Thymus (tissue), 11 donors: ENCODE results near the gene PLXNA3. TPM values are rescaled to one million over a fixed set of nuclear protein-coding genes. Genes with fewer than 3 reads are reported as not detected.

Experiments
- DNase-seq, 9 donors: peaks; one replicate each; pipeline ENCODE4 v3.0.0-alpha.2; 2013; ENCODE audit warnings: low spot score in 9 of 9, low read depth in 6 of 9, missing footprints in 1 of 9
- H3K27ac ChIP-seq, 2 donors: one replicate each; pipeline ENCODE4 v1.5.1; 2013; ENCODE audit warnings: control low read depth in 1 of 2, low read depth in 1 of 2, low read length in 1 of 2, mild to moderate bottlenecking in 1 of 2, moderate library complexity in 1 of 2
- H3K27me3 ChIP-seq, 2 donors: one replicate each; pipeline ENCODE4 v1.5.1; 2013; ENCODE audit warnings: low read length in 1 of 2; ENCODE audit not compliant: control insufficient read depth in 2 of 2, insufficient read depth in 1 of 2
- H3K36me3 ChIP-seq, 2 donors: one replicate each; pipeline ENCODE4 v1.5.1; 2013; ENCODE audit warnings: low read length in 1 of 2, mild to moderate bottlenecking in 1 of 2, moderate library complexity in 1 of 2; ENCODE audit not compliant: control insufficient read depth in 2 of 2, insufficient read depth in 2 of 2
- H3K4me1 ChIP-seq, 2 donors: one replicate each; pipeline ENCODE4 v1.5.1; 2013; ENCODE audit warnings: low read length in 2 of 2; ENCODE audit not compliant: control insufficient read depth in 2 of 2, insufficient read depth in 2 of 2
- H3K4me3 ChIP-seq, 2 donors: one replicate each; pipeline ENCODE4 v1.5.1; 2013; ENCODE audit warnings: low read length in 2 of 2, control low read depth in 1 of 2, mild to moderate bottlenecking in 1 of 2
- H3K9me3 ChIP-seq, 2 donors: one replicate each; pipeline ENCODE4 v1.5.1; 2013; ENCODE audit warnings: low read length in 1 of 2, mild to moderate bottlenecking in 1 of 2; ENCODE audit not compliant: control insufficient read depth in 2 of 2, insufficient read depth in 1 of 2
- whole genome bisulfite sequencing: extraction: QIAGEN DNeasy Blood & Tissue Kit; methylation state at CpG from one replicate; pipeline ENCODE4 v1.1.7; 2013; 5-methylcytosine and 5-hydroxymethylcytosine counted together
- polyA plus RNA-seq: library from polyadenylated mRNA; stranded (reverse); fragments of 200-250 nt; gene quantifications from one replicate; pipeline ENCODE4 v1.2.3, GENCODE V29; 2013
- total RNA-seq: library from RNA; stranded (reverse); fragments of 120-200 nt; gene quantifications from one replicate; pipeline ENCODE4 v1.2.4, GENCODE V29; 2013
- donor health status: healthy.

The PLXNA3 gene
- total and polyA plus RNA-seq, 2 donors, result 2.2 to 14.3 TPM

DNA sequence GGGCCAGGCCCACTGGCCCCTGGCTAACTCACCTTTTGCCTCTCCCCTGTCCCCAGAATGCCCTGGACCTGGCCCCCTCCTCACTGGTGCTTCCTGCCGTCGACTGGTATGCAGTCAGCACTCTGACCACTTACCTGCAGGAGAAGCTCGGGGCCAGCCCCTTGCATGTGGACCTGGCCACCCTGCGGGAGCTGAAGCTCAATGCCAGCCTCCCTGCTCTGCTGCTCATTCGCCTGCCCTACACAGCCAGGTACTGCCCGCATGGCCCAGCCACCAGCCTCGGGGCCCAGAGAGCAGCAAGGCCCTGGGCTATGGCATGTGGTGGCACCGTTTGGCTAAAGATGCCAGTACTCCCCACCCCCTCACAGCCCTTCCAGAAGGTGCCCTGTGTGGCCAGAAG lies 25.9 kb upstream of the PLXNA3 start:
- no peak overlapping the region for H3K4me3 ChIP-seq
- no peak overlapping the region for H3K27ac ChIP-seq
- 96% methylated on average over 8 of the region's 8 CpGs for WGBS
- no peaks in the 10 kb centered on the region for H3K27me3 ChIP-seq
- DNase-seq, result no peak
- H3K9me3 ChIP-seq, result peaks cover 0 to 8% of the 10 kb centered on the region in 2 donors
- H3K4me1 ChIP-seq, result peaks cover 3 to 21% of the 10 kb centered on the region in 2 donors
- peaks cover 24 to 42% of the 10 kb centered on the region in 2 donors for H3K36me3 ChIP-seq

DNA sequence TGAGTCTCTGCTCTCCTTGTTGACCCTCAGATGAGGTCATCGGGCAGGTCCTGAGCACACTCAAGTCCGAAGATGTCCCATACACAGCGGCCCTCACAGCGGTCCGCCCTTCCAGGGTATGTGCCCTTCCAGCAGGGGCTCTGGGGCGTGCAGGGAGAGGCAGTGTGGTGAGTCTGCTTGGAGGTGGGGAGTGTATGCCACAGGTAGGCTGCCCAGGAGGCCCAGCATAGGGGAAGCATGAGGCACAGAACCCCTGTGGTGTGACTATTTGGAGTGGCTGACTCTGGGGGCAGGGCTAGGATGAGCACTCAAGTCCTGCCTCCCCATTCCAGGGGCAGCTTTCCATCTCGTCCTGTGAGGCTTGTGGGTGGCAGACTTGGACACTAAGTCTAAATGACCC lies 24.5 kb upstream of the PLXNA3 start:
- H3K36me3 ChIP-seq, result peaks cover 26 to 42% of the 10 kb centered on the region in 2 donors
- 98% methylated on average over 7 of the region's 7 CpGs for WGBS
- no peak overlapping the region for H3K27ac ChIP-seq
- no peak for DNase-seq
- no peaks in the 10 kb centered on the region for H3K27me3 ChIP-seq
- peaks cover under 1 to 25% of the 10 kb centered on the region in 2 donors for H3K4me1 ChIP-seq
- no peak overlapping the region for H3K4me3 ChIP-seq
- H3K9me3 ChIP-seq, result peaks cover 0 to 8% of the 10 kb centered on the region in 2 donors

- no peak overlapping the region for H3K27ac ChIP-seq
- peaks cover 33 to 42% of the 10 kb centered on the region in 2 donors for H3K36me3 ChIP-seq
- peaks cover 0 to 6% of the 10 kb centered on the region in 2 donors for H3K9me3 ChIP-seq
- no peaks in the 10 kb centered on the region for H3K27me3 ChIP-seq
- 95% methylated on average over 7 of the region's 7 CpGs for WGBS
- no peak for DNase-seq
- H3K4me3 ChIP-seq, result no peak overlapping the region
- peaks cover 2 to 19% of the 10 kb centered on the region in 2 donors for H3K4me1 ChIP-seq
Measured at GRCh38 chrX:154434394-154435168, 23.5 kb upstream of the PLXNA3 start.

- DNase-seq, result no peak
- Histone ChIP-seq H3K4me1 (peaks cover 2 to 17% of the 10 kb centered on the region in 2 donors), H3K4me3 (no peak overlapping the region), H3K36me3 (peaks cover 40 to 45% of the 10 kb centered on the region in 2 donors), H3K27me3 (no peaks in the 10 kb centered on the region), H3K9me3 (peaks cover 0 to 6% of the 10 kb centered on the region in 2 donors), H3K27ac (no peak overlapping the region)
- 97% methylated on average over 19 of the region's 19 CpGs for WGBS
Measured at GRCh38 chrX:154435171-154435733, 22.8 kb upstream of the PLXNA3 start.

DNA sequence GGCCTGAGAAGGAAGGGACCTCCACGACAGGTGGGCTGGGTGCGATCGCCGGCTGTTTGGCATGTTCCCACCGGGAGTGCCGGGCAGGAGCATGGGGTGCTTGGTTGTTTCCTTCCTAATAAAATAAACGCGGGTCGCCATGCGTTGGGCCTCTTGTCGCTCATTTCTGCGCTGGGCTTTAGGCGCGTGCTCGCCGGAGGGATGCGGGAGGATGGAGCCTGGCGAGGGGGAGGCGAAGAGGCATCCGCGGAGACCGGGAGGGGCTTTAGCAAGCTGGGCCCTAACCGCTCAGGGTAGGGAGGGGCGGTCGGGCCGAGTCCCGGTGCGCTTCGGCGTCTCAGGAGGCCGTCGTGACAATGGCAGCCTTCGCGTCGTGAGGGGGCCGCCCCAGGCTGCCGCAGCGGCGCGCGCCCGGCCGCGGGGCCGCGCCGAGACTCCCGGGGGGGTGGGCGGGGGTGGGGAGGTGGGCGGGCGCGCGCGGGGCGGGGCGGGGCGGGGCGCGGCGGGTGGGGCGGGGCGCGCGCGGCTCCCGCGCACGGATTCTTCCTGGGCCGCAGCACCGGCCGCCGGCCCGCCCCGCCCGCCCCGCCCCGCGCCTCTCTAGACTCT lies 21.6 kb upstream of the PLXNA3 start:
- peak overlapping the region; percentile 28 to 73 for H3K4me3 ChIP-seq
- peak overlapping the region in 1 of 2 donors; percentile 79 for H3K27ac ChIP-seq

DNA sequence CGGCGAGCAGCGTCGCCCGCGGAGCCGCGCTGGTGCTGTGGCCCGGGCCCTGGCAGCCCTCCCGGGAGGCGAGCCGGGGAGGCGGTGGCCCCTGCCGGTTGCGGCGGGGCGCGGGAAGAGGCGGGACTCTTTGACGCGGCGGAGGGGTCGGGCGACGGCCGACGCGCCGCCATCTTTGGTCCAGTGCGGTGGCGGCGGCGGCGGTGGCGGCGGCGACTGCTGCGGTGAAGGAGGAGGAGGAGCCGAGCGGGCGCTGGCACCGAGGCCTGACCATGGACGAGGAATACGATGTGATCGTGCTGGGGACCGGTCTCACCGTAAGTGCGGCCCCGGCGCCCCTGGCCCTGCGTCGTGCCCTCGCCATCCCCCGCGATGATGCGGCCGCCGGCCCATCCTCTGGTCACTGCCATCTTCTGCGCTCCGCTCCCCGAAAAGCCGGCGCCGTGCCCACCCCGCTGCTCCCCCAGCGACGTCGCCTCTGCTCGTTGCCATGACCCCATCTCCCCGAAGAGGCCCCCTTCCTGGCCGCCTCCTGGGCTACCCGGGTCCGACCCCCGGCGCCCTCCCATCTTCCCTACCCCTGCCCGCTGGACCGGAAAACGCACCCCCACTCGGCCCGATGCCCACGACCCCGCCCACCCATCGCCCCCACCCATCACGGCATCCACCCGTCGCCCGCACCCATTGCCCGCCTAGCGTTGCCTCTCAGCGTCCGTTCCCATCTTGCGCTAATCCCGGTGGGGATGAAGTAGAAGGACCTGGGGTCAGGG lies 20.9 kb upstream of the PLXNA3 start, which contains the start of gene GDI1:
Gene GDI1, plus strand, starts transcription at position 172 of the 770 bp plus-strand sequence. Its CDS starts 101 bp downstream, at position 273.
- peak within 1 kb of the TSS in 1 of 2 donors; percentile 79 for H3K27ac ChIP-seq
- H3K4me3 ChIP-seq, result peak within 1 kb of the TSS; percentile 65 to 73
- DNase-seq, result peak in 3 of 9 donors; percentile 29 to 69 (median 44)
- peaks cover 2 to 12% of the 10 kb centered on the region in 2 donors for H3K4me1 ChIP-seq
- H3K9me3 ChIP-seq, result peaks cover 0 to 6% of the 10 kb centered on the region in 2 donors
- no peaks in the 10 kb centered on the region for H3K27me3 ChIP-seq
- WGBS, result 1% methylated on average over 93 of the region's 93 CpGs
- peaks cover 50 to 53% of the 10 kb centered on the region in 2 donors for H3K36me3 ChIP-seq

More for the DNA sequence above, 21.6 kb upstream of the PLXNA3 start:
- Histone ChIP-seq H3K4me1 (peaks cover 2 to 12% of the 10 kb centered on the region in 2 donors), H3K36me3 (peaks cover 50 to 51% of the 10 kb centered on the region in 2 donors), H3K9me3 (peaks cover 0 to 6% of the 10 kb centered on the region in 2 donors), H3K27me3 (no peaks in the 10 kb centered on the region)
- peak in 3 of 9 donors; percentile 45 to 59 (median 48) for DNase-seq
- WGBS, result 12% methylated on average over 57 of the region's 78 CpGs

- WGBS, result 82% methylated on average over 28 of the region's 28 CpGs
- no peaks in the 10 kb centered on the region for H3K27me3 ChIP-seq
- peaks cover 47 to 52% of the 10 kb centered on the region in 2 donors for H3K36me3 ChIP-seq
- H3K4me1 ChIP-seq, result peaks cover 2 to 12% of the 10 kb centered on the region in 2 donors
- peak overlapping the region in 1 of 2 donors; percentile 5 for H3K27ac ChIP-seq
- DNase-seq, result no peak
- peak overlapping the region; percentile 65 to 73 for H3K4me3 ChIP-seq
- peaks cover 0 to 6% of the 10 kb centered on the region in 2 donors for H3K9me3 ChIP-seq
Measured at GRCh38 chrX:154437971-154438893, 19.8 kb upstream of the PLXNA3 start.

DNA sequence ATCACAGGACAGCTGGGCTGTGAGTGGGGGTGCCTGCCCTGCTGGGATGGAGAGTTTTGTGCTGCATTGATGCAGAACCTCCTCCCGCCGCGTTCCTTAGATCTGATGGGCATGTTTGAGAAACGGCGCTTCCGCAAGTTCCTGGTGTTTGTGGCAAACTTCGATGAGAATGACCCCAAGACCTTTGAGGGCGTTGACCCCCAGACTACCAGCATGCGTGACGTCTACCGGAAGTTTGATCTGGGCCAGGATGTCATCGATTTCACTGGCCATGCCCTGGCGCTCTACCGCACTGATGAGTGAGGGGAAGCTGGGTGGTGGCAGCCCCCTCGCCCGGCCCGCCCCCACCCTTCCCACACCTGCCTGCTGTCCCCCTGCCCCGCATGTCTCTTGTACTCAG lies 18.2 kb upstream of the PLXNA3 start:
- Histone ChIP-seq H3K36me3 (peaks cover 35 to 45% of the 10 kb centered on the region in 2 donors), H3K4me1 (peaks cover 6 to 22% of the 10 kb centered on the region in 2 donors)

More for the DNA sequence above, 18.2 kb upstream of the PLXNA3 start:
- 96% methylated on average over 18 of the region's 18 CpGs for WGBS
- Histone ChIP-seq H3K27ac (no peak overlapping the region), H3K27me3 (no peaks in the 10 kb centered on the region), H3K4me3 (no peak overlapping the region), H3K9me3 (peaks cover 0 to 6% of the 10 kb centered on the region in 2 donors)
- DNase-seq, result no peak
